HL-60 (cell line): ENCODE results near the gene AP1S3.

Experiments
- CTCF ChIP-seq: IDR thresholded peaks from one replicate; pipeline ENCODE4 v1.5.1; 2011; ENCODE audit warnings: low read length, control low read depth, inconsistent platforms; ENCODE audit not compliant: insufficient read depth
- TF ChIP-seq, protein P1 (sequence below): IDR thresholded peaks from 2 replicates; pipeline ENCODE4 v1.6.1; 2012; ENCODE audit warnings: low read depth; ENCODE audit not compliant: insufficient replicate concordance

DNA sequence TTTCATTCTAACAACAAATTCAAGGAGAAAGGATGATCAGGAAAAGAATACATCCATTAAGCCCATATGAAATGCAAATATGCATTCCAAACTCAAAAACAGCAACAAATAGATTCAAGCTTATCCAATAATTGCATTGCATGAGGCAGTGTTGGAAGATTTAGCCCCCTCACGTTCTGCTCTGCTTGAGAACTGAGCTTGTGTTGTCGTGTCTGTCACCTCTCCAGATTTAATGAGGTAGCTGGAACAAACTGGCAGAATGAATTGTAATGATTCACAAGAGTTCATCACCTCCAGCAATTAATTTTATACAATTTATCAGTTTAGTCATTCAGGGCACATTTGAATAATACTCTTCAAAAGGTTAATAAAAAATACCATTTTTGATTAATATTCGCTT, 54.8 kb downstream of the AP1S3 start:
- TF ChIP-seq, protein P1, sequence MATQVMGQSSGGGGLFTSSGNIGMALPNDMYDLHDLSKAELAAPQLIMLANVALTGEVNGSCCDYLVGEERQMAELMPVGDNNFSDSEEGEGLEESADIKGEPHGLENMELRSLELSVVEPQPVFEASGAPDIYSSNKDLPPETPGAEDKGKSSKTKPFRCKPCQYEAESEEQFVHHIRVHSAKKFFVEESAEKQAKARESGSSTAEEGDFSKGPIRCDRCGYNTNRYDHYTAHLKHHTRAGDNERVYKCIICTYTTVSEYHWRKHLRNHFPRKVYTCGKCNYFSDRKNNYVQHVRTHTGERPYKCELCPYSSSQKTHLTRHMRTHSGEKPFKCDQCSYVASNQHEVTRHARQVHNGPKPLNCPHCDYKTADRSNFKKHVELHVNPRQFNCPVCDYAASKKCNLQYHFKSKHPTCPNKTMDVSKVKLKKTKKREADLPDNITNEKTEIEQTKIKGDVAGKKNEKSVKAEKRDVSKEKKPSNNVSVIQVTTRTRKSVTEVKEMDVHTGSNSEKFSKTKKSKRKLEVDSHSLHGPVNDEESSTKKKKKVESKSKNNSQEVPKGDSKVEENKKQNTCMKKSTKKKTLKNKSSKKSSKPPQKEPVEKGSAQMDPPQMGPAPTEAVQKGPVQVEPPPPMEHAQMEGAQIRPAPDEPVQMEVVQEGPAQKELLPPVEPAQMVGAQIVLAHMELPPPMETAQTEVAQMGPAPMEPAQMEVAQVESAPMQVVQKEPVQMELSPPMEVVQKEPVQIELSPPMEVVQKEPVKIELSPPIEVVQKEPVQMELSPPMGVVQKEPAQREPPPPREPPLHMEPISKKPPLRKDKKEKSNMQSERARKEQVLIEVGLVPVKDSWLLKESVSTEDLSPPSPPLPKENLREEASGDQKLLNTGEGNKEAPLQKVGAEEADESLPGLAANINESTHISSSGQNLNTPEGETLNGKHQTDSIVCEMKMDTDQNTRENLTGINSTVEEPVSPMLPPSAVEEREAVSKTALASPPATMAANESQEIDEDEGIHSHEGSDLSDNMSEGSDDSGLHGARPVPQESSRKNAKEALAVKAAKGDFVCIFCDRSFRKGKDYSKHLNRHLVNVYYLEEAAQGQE = no peak
- no peak for TF ChIP-seq CTCF
